HepG2 (cell line): ENCODE data around the gene AKAP8L. TPM values are rescaled to one million over a fixed set of nuclear protein-coding genes. Genes with fewer than 3 reads are reported as not detected.

Experiments
- DR1 ChIP-seq: sonication (generic); formaldehyde crosslinking; IDR thresholded peaks from 2 replicates; pipeline ENCODE4 v1.8.0; 2021; ENCODE audit warnings: mild to moderate bottlenecking, missing genetic modification reagents, inconsistent platforms
- FIP1L1 ChIP-seq: fragments of 200-400 bp; formaldehyde crosslinking; IDR thresholded peaks from 2 replicates; pipeline ENCODE4 v1.6.1; 2018; ENCODE audit warnings: low read depth, mild to moderate bottlenecking, low read length, moderate library complexity, borderline replicate concordance; ENCODE audit not compliant: insufficient read depth
- HOXA3 ChIP-seq: sonication (generic); formaldehyde crosslinking; IDR thresholded peaks from 2 replicates; pipeline ENCODE4 v1.5.0; 2020; ENCODE audit warnings: missing genetic modification reagents
- IKZF1 ChIP-seq: fragments of 450-650 bp; IDR thresholded peaks from 2 replicates; pipeline ENCODE4 v1.7.1; 2016
- MXD3 ChIP-seq: IDR thresholded peaks from 2 replicates; pipeline ENCODE4 v1.6.1; 2016; ENCODE audit warnings: mild to moderate bottlenecking, missing biosample characterization, missing genetic modification reagents
- NR3C1 ChIP-seq: sonication (generic); formaldehyde crosslinking; IDR thresholded peaks from 2 replicates; pipeline ENCODE4 v1.4.0; 2020; ENCODE audit warnings: missing genetic modification reagents
- SIN3A ChIP-seq: IDR thresholded peaks from 2 replicates; pipeline ENCODE4 v1.6.1; 2011; ENCODE audit warnings: low read depth, mild to moderate bottlenecking, control low read depth, low read length, borderline replicate concordance
- SMAD1 ChIP-seq: sonication (generic); formaldehyde crosslinking; IDR thresholded peaks from 2 replicates; pipeline ENCODE4 v1.4.0; 2020; ENCODE audit warnings: missing genetic modification reagents, low read depth, mild to moderate bottlenecking, borderline replicate concordance
- TCF12 ChIP-seq, 2 experiments: fragments of 450-650 bp in 1 of 2; sonication (generic) in 1 of 2; formaldehyde crosslinking in 1 of 2; IDR thresholded peaks; 2 replicates each; pipeline versions ENCODE4 v1.6.1 to v1.8.0; 2017 to 2022; ENCODE audit warnings: antibody characterized with exemption in 1 of 2, mild to moderate bottlenecking in 1 of 2, missing genetic modification reagents in 1 of 2, moderate library complexity in 1 of 2
- U2AF2 ChIP-seq: fragments of 200-400 bp; formaldehyde crosslinking; IDR thresholded peaks from 2 replicates; pipeline ENCODE4 v1.6.1; 2017; ENCODE audit warnings: low read depth, mild to moderate bottlenecking, low read length
- ZNF160 ChIP-seq: sonication (generic); formaldehyde crosslinking; IDR thresholded peaks from 2 replicates; pipeline ENCODE4 v1.8.0; 2022; ENCODE audit warnings: mild to moderate bottlenecking, inconsistent platforms, missing genetic modification reagents
- ZNF558 ChIP-seq: sonication (generic); formaldehyde crosslinking; IDR thresholded peaks from 2 replicates; pipeline ENCODE4 v1.9.0; 2022; ENCODE audit warnings: mild to moderate bottlenecking, missing genetic modification reagents, borderline replicate concordance
- ZNF749 ChIP-seq: sonication (generic); formaldehyde crosslinking; IDR thresholded peaks from 2 replicates; pipeline ENCODE4 v1.8.0; 2022; ENCODE audit warnings: mild to moderate bottlenecking, missing genetic modification reagents, moderate library complexity, borderline replicate concordance
- ZNF772 ChIP-seq: sonication (generic); formaldehyde crosslinking; IDR thresholded peaks from 2 replicates; pipeline ENCODE4 v1.5.0; 2020; ENCODE audit warnings: mild to moderate bottlenecking, missing genetic modification reagents
- ZNF841 ChIP-seq: sonication (generic); formaldehyde crosslinking; IDR thresholded peaks from 2 replicates; pipeline ENCODE4 v1.8.1; 2023; ENCODE audit warnings: missing genetic modification reagents, borderline replicate concordance
- polyA plus RNA-seq, 8 experiments: library from polyadenylated mRNA; depleted of rRNA in 3 of 8; stranded (reverse) in 7 of 8; unstranded in 1 of 8; fragments of >200 nt; fragmentation: Illumina TruSeq in 4 of 8; extraction: Trizol in 4 of 8; gene quantifications; 2 replicates each; pipeline versions ENCODE4 v1.2.1 to v1.2.3, GENCODE V29; 2011 to 2016; ENCODE audit warnings: low read depth in 4 of 8, missing spikeins in 1 of 8, mixed read lengths in 1 of 8; ENCODE audit not compliant: insufficient read depth in 1 of 8
- total RNA-seq, 5 experiments: library from RNA; depleted of rRNA; stranded (reverse); fragments of >200 nt; fragmentation: Illumina TruSeq; extraction: Trizol; gene quantifications; 2 replicates each; pipeline ENCODE4 v1.2.3, GENCODE V29; 2016; ENCODE audit warnings: low read depth in 1 of 5
- TF ChIP-seq, protein P1 (sequence below): IDR thresholded peaks from 2 replicates; pipeline ENCODE4 v1.6.1; 2018; ENCODE audit warnings: missing genetic modification reagents
- TF ChIP-seq, protein P2 (sequence below), 2 experiments: fragments of 450-650 bp in 1 of 2; sonication (generic) in 1 of 2; formaldehyde crosslinking in 1 of 2; IDR thresholded peaks; 2 replicates each; pipeline versions ENCODE4 v1.6.1 to v1.8.0; 2016 to 2022; ENCODE audit warnings: antibody characterized with exemption in 1 of 2, mild to moderate bottlenecking in 1 of 2, missing genetic modification reagents in 1 of 2

AKAP8L gene
- total and polyA plus RNA-seq, 2 of the 13 experiments (the other 11 are each of a cell fraction or from before 2014, with no cell fraction given) = 48.2 to 49.6 TPM

- TF ChIP-seq FIP1L1 (no peak), ZNF772 (CRISPR knock-in tag) (0 out of 2 replicates have a peak, but pooled peaks have one; percentile 20), SMAD1 (CRISPR knock-in tag) (peak; percentile 29; the same call in 1 of the 2 replicates), ZNF558 (CRISPR knock-in tag) (peak; percentile 75; the same call in 1 of the 2 replicates), IKZF1 (no peak), ZNF841 (0 out of 2 replicates have a peak, but pooled peaks have one; percentile 5), TCF12 (IDR thresholded peaks at IDR 0.05) (no peak), TCF12 (CRISPR knock-in tag; IDR thresholded peaks at IDR 0.05) (0 out of 2 replicates have a peak, but pooled peaks have one; percentile 35), DR1 (CRISPR knock-in tag) (peak; percentile 75; the same call in 1 of the 2 replicates), ZNF749 (CRISPR knock-in tag) (no peak; the same call in 1 of the 2 replicates), U2AF2 (no peak), NR3C1 (no peak), MXD3 (CRISPR knock-in tag) (peak; percentile 53; the same call in 1 of the 2 replicates), ZNF160 (0 out of 2 replicates have a peak, but pooled peaks have one; percentile 36), HOXA3 (CRISPR knock-in tag) (peak; percentile 90), SIN3A (peak; percentile 28; the same call in 1 of the 2 replicates)
- TF ChIP-seq, protein P1, sequence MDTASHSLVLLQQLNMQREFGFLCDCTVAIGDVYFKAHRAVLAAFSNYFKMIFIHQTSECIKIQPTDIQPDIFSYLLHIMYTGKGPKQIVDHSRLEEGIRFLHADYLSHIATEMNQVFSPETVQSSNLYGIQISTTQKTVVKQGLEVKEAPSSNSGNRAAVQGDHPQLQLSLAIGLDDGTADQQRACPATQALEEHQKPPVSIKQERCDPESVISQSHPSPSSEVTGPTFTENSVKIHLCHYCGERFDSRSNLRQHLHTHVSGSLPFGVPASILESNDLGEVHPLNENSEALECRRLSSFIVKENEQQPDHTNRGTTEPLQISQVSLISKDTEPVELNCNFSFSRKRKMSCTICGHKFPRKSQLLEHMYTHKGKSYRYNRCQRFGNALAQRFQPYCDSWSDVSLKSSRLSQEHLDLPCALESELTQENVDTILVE = peak; percentile 47; the same call in 1 of the 2 replicates
- TF ChIP-seq, protein P2, sequence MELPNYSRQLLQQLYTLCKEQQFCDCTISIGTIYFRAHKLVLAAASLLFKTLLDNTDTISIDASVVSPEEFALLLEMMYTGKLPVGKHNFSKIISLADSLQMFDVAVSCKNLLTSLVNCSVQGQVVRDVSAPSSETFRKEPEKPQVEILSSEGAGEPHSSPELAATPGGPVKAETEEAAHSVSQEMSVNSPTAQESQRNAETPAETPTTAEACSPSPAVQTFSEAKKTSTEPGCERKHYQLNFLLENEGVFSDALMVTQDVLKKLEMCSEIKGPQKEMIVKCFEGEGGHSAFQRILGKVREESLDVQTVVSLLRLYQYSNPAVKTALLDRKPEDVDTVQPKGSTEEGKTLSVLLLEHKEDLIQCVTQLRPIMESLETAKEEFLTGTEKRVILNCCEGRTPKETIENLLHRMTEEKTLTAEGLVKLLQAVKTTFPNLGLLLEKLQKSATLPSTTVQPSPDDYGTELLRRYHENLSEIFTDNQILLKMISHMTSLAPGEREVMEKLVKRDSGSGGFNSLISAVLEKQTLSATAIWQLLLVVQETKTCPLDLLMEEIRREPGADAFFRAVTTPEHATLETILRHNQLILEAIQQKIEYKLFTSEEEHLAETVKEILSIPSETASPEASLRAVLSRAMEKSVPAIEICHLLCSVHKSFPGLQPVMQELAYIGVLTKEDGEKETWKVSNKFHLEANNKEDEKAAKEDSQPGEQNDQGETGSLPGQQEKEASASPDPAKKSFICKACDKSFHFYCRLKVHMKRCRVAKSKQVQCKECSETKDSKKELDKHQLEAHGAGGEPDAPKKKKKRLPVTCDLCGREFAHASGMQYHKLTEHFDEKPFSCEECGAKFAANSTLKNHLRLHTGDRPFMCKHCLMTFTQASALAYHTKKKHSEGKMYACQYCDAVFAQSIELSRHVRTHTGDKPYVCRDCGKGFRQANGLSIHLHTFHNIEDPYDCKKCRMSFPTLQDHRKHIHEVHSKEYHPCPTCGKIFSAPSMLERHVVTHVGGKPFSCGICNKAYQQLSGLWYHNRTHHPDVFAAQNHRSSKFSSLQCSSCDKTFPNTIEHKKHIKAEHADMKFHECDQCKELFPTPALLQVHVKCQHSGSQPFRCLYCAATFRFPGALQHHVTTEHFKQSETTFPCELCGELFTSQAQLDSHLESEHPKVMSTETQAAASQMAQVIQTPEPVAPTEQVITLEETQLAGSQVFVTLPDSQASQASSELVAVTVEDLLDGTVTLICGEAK (IDR thresholded peaks at IDR 0.05) = no peak
- TF ChIP-seq, protein P2 (CRISPR knock-in tag; IDR thresholded peaks at IDR 0.05) = no peak
These were observed 39.4 kb downstream of the AKAP8L start, which contains the start of gene AKAP8 (continued) for GRCh38 chr19:15379083-15379998.
